Nephron (organoid): Measurements from ENCODE around the gene ZGPAT.

Experiments
- H3K27ac Mint-ChIP-seq, 3 experiments: 2 replicates each; pipeline ENCODE4 v1.8.0; 2020; ENCODE audit warnings: mixed read lengths in 3 of 3, mild to moderate bottlenecking in 2 of 3, moderate library complexity in 1 of 3
- H3K27me3 Mint-ChIP-seq: 2 replicates; pipeline ENCODE4 v1.8.0; 2021; ENCODE audit warnings: low read depth, mild to moderate bottlenecking, moderate library complexity, mixed read lengths
- H3K36me3 Mint-ChIP-seq: 2 replicates; pipeline ENCODE4 v1.8.0; 2020; ENCODE audit warnings: low read depth, mixed read lengths
- H3K4me1 Mint-ChIP-seq: 2 replicates; pipeline ENCODE4 v1.8.0; 2020; ENCODE audit warnings: mixed read lengths
- H3K4me3 Mint-ChIP-seq, 3 experiments: 2 replicates each; pipeline ENCODE4 v1.8.0; 2020; ENCODE audit warnings: mild to moderate bottlenecking in 3 of 3, mixed read lengths in 3 of 3, moderate library complexity in 2 of 3
- H3K9me3 Mint-ChIP-seq: 2 replicates; pipeline ENCODE4 v1.8.0; 2020; ENCODE audit warnings: mixed read lengths
- CTCF ChIP-seq, 3 experiments: fragments of 200-600 bp; sonication (generic); IDR thresholded peaks; one replicate each; pipeline ENCODE4 v1.5.0; 2021; ENCODE audit warnings: antibody characterized with exemption in 3 of 3; ENCODE audit not compliant: unreplicated experiment in 3 of 3

The ZGPAT gene

GRCh38 chr20:63686492-63687321, 21.1 kb upstream of the ZGPAT start:
- no peak overlapping the region for H3K4me3 Mint-ChIP-seq
- peak overlapping the region in 1 of 3 experiments; percentile 45 for H3K27ac Mint-ChIP-seq
- H3K36me3 Mint-ChIP-seq = peaks cover 4% of the 10 kb centered on the region
- no peaks in the 10 kb centered on the region for H3K27me3 Mint-ChIP-seq
- no peaks in the 10 kb centered on the region for H3K9me3 Mint-ChIP-seq
- TF ChIP-seq CTCF (IDR thresholded peaks at IDR 0.05; ENCODE audit: unreplicated experiment in 3 of 3) = no peak
- H3K4me1 Mint-ChIP-seq = no peaks in the 10 kb centered on the region

GRCh38 chr20:63687419-63688178, 20.2 kb upstream of the ZGPAT start:
- Mint-ChIP-seq H3K27me3 (no peaks in the 10 kb centered on the region), H3K4me1 (no peaks in the 10 kb centered on the region), H3K27ac (no peak overlapping the region), H3K9me3 (no peaks in the 10 kb centered on the region), H3K4me3 (no peak overlapping the region), H3K36me3 (peaks cover 7% of the 10 kb centered on the region)
- TF ChIP-seq CTCF (IDR thresholded peaks at IDR 0.05; ENCODE audit: unreplicated experiment in 3 of 3) = no peak

DNA sequence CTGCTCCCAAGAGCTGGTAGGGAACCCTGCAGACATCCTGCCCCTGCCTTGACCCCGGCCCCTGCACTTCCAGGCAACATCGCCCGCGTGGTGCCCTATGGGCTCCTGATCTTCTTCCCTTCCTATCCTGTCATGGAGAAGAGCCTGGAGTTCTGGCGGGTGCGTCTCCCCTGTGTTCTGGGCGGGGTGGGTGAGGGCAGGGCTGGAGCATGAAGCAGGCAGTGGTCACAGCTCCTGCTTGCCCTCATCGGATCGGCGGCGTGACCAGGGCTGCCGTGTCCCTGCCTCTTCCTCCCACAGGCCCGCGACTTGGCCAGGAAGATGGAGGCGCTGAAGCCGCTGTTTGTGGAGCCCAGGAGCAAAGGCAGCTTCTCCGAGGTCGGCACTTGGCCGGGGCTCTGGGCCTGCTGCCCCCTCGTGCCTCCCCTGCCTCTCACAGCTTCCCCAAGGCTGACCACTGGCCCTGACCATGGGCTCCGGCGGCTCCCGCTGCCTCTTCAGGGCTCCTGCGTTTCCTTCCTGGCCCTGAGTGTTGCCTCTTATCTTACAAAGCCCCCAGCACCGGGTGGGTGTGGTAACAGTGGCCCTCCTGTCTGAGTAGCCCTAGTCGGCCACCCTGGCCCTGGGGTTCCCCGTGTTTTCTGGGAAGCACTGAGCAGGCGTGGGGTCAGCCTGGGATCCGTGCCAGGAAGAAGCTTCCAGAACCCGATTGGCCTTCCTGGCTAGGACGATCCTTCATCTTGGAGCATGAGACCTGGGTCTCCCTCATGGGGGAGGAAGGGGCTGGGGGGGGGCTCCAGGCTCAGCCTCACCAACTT, 19.4 kb upstream of the ZGPAT start:
- no peaks in the 10 kb centered on the region for H3K9me3 Mint-ChIP-seq
- H3K36me3 Mint-ChIP-seq = peaks cover 7% of the 10 kb centered on the region
- H3K27ac Mint-ChIP-seq = no peak overlapping the region
- TF ChIP-seq CTCF (IDR thresholded peaks at IDR 0.05; ENCODE audit: unreplicated experiment in 3 of 3) = no peak
- no peaks in the 10 kb centered on the region for H3K27me3 Mint-ChIP-seq
- H3K4me1 Mint-ChIP-seq = no peaks in the 10 kb centered on the region
- no peak overlapping the region for H3K4me3 Mint-ChIP-seq

GRCh38 chr20:63689046-63690002, 18.5 kb upstream of the ZGPAT start:
- TF ChIP-seq CTCF (IDR thresholded peaks at IDR 0.05; ENCODE audit: unreplicated experiment in 3 of 3) = no peak
- Mint-ChIP-seq H3K36me3 (peaks cover 8% of the 10 kb centered on the region), H3K27me3 (no peaks in the 10 kb centered on the region), H3K4me3 (no peak overlapping the region), H3K9me3 (no peaks in the 10 kb centered on the region), H3K4me1 (no peaks in the 10 kb centered on the region), H3K27ac (no peak overlapping the region)
